ENCODE data around the gene FEZF1. TPM values are rescaled to one million over a fixed set of nuclear protein-coding genes. Genes with fewer than 3 reads are reported as not detected.

The FEZF1 gene
- total and polyA plus RNA-seq, 10 of the 15 experiments (the other 5 are each of a cell fraction or from before 2014, with no cell fraction given) = not detected

- Histone ChIP-seq H3K4me1 (ENCODE audit: control insufficient read depth, insufficient read depth, low read length) (no peaks in the 10 kb centered on the region), H3K4me3 (no peak overlapping the region), H4K20me1 (ENCODE audit: control insufficient read depth, insufficient read depth) (no peaks in the 10 kb centered on the region), H3K79me2 (ENCODE audit: control insufficient read depth, insufficient read depth, low read length) (no peaks in the 10 kb centered on the region), H3K4me2 (ENCODE audit: control insufficient read depth, insufficient read depth) (no peak overlapping the region), H3K9me3 (replicated peaks; ENCODE audit: control insufficient read depth, insufficient read depth, low read length) (no peaks in the 10 kb centered on the region; the same call in 2 of the 3 replicates), H3K36me3 (ENCODE audit: control insufficient read depth in 2 of 2, insufficient read depth in 2 of 2, low read length in 1 of 2) (no peaks in the 10 kb centered on the region), H3K27me3 (replicated peaks in 1 of 2; ENCODE audit: control insufficient read depth in 2 of 2, insufficient read depth in 2 of 2, low read length in 1 of 2) (peaks cover 12 to 16% of the 10 kb centered on the region in 2 experiments), H2AFZ (ENCODE audit: control insufficient read depth, low read depth, low read length) (no peak overlapping the region), H3K9ac (ENCODE audit: control insufficient read depth, insufficient read depth, low read length) (no peak overlapping the region), H3K27ac (ENCODE audit: control insufficient read depth, insufficient read depth) (no peak overlapping the region)
- in situ Hi-C loops (cut with MboI) = no loop called here
- TF ChIP-seq SUZ12 (IDR thresholded peaks at IDR 0.05; ENCODE audit: unreplicated experiment) (peak; percentile 60), BHLHE40 (IDR thresholded peaks at IDR 0.05; ENCODE audit: borderline replicate concordance in 1 of 2, low read depth in 2 of 2, low read length in 1 of 2) (no peak)
- FAIRE-seq (no peak), DNase-seq (ENCODE audit: low read depth, low spot score) (no peak), ATAC-seq (no peak)
- RAD21 ChIA-PET (ENCODE audit: unreplicated experiment) = no interaction called here
- POLR2A ChIA-PET = no interaction called here
- WGBS (ENCODE audit: insufficient coverage, insufficient replicate concordance, low lambda C conversion rate, missing lambda C conversion rate) = 61% methylated on average over 48 of the region's 48 CpGs
- intact Hi-C loops (cut with micrococcal nuclease; ENCODE audit: unreplicated experiment) = no loop called here
- SMC1A ChIA-PET (ENCODE audit: uncharacterized antibody, unreplicated experiment) = no interaction called here
- no TSS peak for BruUV-seq (replicated peaks)
- CTCF ChIA-PET = no interaction called here
These were observed 825 bp downstream of the FEZF1 start for GRCh38 chr7:122303531-122304318.

DNA sequence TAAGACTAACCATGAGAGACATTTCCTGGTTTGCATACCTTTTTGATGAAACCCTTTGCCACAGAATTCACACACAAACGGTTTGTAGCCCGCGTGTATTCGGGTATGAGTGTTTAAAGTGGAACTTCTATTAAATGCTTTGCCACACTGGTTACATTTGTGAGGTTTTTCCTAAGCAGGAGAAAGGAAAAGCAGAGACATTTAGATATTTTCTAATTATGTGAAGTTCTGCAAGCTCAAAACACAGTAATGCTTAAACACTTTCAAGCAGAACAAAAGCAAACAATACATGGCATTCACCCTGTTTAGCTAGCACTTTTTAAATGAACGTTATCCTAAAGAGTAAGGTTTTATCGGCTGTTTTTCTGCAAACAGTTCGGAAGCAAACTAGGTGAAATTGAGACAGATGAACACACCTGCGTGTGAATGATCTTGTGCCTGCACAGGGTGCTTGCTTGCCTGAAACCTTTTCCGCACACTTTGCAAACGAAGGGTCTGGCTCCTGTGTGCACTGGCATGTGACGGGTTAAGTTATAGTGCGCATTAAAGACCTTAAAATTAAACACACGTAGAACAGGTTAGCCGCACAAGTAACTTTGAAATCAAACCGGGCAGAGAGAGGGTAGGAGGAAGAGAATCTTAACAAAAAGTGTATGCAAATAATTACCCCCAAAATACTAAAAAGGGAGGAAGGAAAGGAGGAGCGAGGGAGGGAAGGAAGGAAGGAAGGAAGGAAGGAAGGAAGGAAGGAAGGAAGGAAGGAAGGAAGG, 1.6 kb downstream of the FEZF1 start:
- H4K20me1 ChIP-seq (ENCODE audit: control insufficient read depth, insufficient read depth) = no peaks in the 10 kb centered on the region
- ChIA-PET CTCF (no interaction called here), SMC1A (ENCODE audit: uncharacterized antibody, unreplicated experiment) (interaction anchor here (1.0 kb wide), 1 partner anchor 23 kb away, joined by 3 read pairs; no protein-coding TSS in a partner anchor), POLR2A (no interaction called here), RAD21 (ENCODE audit: unreplicated experiment) (no interaction called here)
- FAIRE-seq (no peak), DNase-seq (ENCODE audit: low read depth, low spot score) (no peak), ATAC-seq (no peak)
- peaks cover 12 to 16% of the 10 kb centered on the region in 2 experiments for H3K27me3 ChIP-seq (replicated peaks in 1 of 2; ENCODE audit: control insufficient read depth in 2 of 2, insufficient read depth in 2 of 2, low read length in 1 of 2)
- BruUV-seq (replicated peaks) = no TSS peak
- no peak overlapping the region for H3K4me2 ChIP-seq (ENCODE audit: control insufficient read depth, insufficient read depth)
- H3K4me1 ChIP-seq (ENCODE audit: control insufficient read depth, insufficient read depth, low read length) = no peaks in the 10 kb centered on the region
- no peak overlapping the region for H3K4me3 ChIP-seq
- H3K27ac ChIP-seq (ENCODE audit: control insufficient read depth, insufficient read depth) = no peak overlapping the region
- H2AFZ ChIP-seq (ENCODE audit: control insufficient read depth, low read depth, low read length) = no peak overlapping the region
- H3K9me3 ChIP-seq (replicated peaks; ENCODE audit: control insufficient read depth, insufficient read depth, low read length) = no peaks in the 10 kb centered on the region; the same call in 2 of the 3 replicates
- no peaks in the 10 kb centered on the region for H3K36me3 ChIP-seq (ENCODE audit: control insufficient read depth in 2 of 2, insufficient read depth in 2 of 2, low read length in 1 of 2)
- H3K79me2 ChIP-seq (ENCODE audit: control insufficient read depth, insufficient read depth, low read length) = no peaks in the 10 kb centered on the region
- in situ Hi-C loops (cut with MboI) = no loop called here
- WGBS (ENCODE audit: insufficient coverage, insufficient replicate concordance, low lambda C conversion rate, missing lambda C conversion rate) = 11% methylated on average over 15 of the region's 16 CpGs
- H3K9ac ChIP-seq (ENCODE audit: control insufficient read depth, insufficient read depth, low read length) = no peak overlapping the region
- intact Hi-C loops (cut with micrococcal nuclease; ENCODE audit: unreplicated experiment) = no loop called here
- TF ChIP-seq CBX3 (IDR thresholded peaks at IDR 0.05; ENCODE audit: borderline replicate concordance, low read depth) (no peak), PML (IDR thresholded peaks at IDR 0.05; ENCODE audit: low read length) (no peak), SREBF1 (IDR thresholded peaks at IDR 0.05; ENCODE audit: low read length) (no peak), TARDBP (IDR thresholded peaks at IDR 0.05; ENCODE audit: borderline replicate concordance) (no peak), NBN (IDR thresholded peaks at IDR 0.05) (no peak), RELA (IDR thresholded peaks at IDR 0.05; ENCODE audit: borderline replicate concordance, partially characterized antibody) (no peak), WRNIP1 (IDR thresholded peaks at IDR 0.05; ENCODE audit: borderline replicate concordance, low read depth, low read length) (no peak), TCF12 (IDR thresholded peaks at IDR 0.05; ENCODE audit: low read depth, low read length) (no peak), CBX5 (IDR thresholded peaks at IDR 0.05; ENCODE audit: low read depth) (no peak), MAX (IDR thresholded peaks at IDR 0.05; ENCODE audit: low read depth, low read length) (no peak)
- TF ChIP-seq, protein P1, sequence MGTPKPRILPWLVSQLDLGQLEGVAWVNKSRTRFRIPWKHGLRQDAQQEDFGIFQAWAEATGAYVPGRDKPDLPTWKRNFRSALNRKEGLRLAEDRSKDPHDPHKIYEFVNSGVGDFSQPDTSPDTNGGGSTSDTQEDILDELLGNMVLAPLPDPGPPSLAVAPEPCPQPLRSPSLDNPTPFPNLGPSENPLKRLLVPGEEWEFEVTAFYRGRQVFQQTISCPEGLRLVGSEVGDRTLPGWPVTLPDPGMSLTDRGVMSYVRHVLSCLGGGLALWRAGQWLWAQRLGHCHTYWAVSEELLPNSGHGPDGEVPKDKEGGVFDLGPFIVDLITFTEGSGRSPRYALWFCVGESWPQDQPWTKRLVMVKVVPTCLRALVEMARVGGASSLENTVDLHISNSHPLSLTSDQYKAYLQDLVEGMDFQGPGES (IDR thresholded peaks at IDR 0.05) = no peak
- TF ChIP-seq, protein P2, sequence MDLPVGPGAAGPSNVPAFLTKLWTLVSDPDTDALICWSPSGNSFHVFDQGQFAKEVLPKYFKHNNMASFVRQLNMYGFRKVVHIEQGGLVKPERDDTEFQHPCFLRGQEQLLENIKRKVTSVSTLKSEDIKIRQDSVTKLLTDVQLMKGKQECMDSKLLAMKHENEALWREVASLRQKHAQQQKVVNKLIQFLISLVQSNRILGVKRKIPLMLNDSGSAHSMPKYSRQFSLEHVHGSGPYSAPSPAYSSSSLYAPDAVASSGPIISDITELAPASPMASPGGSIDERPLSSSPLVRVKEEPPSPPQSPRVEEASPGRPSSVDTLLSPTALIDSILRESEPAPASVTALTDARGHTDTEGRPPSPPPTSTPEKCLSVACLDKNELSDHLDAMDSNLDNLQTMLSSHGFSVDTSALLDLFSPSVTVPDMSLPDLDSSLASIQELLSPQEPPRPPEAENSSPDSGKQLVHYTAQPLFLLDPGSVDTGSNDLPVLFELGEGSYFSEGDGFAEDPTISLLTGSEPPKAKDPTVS (IDR thresholded peaks at IDR 0.05; ENCODE audit: low read depth, low read length) = no peak

Measured in GM12878 (cell line).